Stimulated activated CD8-positive, alpha-beta memory T cell treated with anti-CD3 and anti-CD28 coated beads, Interleukin-7, amount 100 ng/mL, for 4 hours (primary cell): Measurements from ENCODE around the gene KCNK3.

ENCODE experiments used
- DNase-seq, 2 donors: peaks; one replicate each; pipeline ENCODE4 v3.0.0-alpha.2; 2020; ENCODE audit warnings: low read depth in 2 of 2

The KCNK3 gene

DNA sequence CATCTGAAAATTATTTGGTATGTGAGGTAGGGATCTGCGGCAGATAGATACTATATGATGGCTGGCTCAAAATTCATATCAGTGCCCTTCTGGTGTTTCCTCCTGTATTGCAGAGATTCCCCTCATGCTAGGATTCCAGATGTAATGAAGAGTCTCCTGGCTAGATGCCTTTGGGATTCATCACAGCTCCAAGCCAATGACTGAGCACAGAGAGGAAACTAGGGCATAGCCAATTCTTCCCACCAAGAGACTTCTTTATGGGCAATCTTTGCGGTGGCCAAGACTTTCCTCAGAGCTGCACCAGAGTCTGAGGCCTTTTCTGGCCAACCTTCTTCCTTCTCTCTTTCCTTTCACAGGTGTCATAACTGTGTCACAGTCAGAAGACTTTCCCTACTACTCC is 25.9 kb upstream of the KCNK3 start:
- DNase-seq: no peak

DNA sequence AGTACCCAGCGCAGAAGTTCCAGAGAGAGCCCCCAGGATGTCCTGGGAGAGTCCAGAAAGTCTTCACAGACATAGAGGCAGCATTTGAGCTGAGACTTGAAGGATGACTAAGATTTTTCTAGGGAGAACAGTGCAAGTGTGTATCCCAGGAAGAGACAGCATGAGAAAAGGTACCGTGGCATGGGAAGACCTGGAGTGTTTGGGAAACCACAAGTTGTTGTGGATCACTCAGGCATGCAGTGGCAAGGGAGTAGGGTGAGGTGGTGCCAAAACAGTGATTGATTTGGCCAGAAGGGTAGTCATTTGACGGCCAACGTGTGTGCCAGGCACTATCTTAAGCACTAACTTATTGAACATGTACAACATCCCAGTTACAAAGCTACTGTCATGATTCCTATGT is 24.5 kb upstream of the KCNK3 start:
- DNase-seq: no peak

DNA sequence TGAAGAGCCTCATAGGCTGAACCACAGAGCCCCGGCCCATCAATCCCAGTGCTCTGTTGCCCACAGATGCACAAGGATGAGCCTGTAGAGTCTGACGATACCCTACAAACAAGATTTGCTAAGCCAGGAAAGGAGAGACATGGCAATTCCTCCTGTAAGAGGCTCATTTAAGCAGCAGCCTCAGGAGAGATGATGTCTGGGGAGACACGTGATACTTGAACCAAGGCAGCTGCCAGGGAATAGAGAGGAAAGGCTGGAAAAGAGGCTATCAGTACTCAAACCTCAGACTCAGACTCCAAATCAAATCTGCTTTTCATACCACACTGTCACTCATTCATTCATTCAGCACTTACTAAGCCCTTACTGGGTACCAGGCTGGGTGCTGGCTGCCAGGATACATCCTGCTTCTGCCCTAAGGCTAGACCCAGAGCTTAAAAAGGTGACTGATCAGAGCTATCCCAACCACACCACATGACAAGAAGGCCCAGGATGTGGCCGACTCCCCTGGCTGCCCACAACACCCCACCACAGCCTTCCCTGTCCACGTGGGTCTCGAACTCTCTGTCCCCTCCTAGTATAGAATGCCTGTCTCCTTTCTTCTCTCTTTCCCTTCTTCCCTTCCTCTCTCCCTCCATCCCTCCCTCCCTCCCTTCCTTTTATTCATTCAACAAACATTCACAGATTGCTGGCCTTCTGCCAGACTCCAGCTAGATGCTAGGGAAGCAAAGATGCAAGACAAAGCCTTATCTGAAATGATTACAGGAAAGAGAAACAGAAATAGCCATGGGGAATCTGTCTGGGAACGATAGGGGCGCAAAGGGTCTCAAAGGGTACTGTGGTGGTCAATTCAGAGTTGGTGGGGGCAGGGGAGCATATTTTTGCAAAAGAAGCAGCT is 23.4 kb upstream of the KCNK3 start:
- no peak for DNase-seq

DNA sequence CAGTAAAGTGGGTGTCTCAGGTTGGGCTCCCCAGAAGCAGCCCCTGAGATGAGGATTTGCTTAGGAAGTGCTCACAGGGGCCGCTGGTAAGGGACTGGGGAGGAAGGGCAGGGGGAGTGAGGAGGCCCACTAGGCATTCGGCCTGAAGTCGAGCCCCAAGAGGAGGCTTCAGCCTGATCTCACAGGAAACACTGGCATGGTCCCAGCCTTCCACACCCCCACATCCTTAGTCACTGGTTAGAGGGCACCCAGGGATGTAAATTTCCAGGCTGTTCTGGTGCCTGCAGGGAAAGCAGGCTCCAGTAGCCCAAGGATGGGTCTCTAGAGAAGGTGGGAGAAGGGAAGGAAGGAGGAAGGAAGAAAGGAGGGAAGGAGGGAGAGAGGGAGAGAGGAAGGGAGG is 22.4 kb upstream of the KCNK3 start:
- no peak for DNase-seq

DNA sequence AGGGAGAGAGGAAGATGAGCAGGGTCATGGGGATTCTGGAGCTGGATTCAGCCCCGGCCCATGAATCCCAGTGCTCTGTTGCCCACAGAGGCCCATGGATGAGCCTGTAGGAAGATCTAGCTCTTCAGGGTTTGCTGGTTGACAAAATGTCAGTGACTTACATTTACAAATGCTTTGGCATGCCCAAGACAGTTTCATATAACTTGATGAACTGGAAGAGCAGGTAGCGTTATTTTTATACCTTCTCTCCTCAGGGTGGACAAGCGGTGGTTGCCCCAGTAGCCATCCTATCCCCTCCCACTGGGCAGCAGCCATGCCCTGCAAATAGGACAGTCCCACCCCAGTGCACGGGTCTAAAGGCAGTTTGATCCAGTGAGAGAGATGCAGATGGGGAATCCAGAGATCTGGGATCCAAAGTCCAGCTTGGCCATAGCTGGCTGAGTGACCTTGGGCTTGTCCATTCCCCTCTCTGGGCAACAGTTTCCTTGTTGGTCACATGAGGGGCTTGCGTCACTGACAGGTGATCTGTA is 21.5 kb upstream of the KCNK3 start:
- DNase-seq: no peak

DNA sequence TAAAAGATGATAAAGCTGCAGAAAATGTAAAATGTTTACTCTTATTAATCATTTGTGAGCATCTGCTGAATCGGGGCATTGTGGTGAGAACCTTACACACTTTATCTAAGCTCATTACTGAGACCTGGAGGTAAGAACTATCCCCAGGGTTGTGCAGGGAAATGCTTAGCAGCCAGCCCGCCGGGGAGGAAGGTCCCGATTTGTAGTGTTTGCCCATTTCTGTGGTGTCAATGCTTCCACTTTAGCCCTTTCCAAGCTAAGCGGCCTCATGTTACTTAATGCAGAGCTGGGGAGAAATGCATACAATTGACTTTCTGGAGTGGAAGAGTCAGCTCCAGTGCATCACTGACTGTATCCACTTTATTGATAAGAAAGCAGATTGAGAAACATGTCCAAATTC is 20.8 kb upstream of the KCNK3 start:
- no peak for DNase-seq

DNA sequence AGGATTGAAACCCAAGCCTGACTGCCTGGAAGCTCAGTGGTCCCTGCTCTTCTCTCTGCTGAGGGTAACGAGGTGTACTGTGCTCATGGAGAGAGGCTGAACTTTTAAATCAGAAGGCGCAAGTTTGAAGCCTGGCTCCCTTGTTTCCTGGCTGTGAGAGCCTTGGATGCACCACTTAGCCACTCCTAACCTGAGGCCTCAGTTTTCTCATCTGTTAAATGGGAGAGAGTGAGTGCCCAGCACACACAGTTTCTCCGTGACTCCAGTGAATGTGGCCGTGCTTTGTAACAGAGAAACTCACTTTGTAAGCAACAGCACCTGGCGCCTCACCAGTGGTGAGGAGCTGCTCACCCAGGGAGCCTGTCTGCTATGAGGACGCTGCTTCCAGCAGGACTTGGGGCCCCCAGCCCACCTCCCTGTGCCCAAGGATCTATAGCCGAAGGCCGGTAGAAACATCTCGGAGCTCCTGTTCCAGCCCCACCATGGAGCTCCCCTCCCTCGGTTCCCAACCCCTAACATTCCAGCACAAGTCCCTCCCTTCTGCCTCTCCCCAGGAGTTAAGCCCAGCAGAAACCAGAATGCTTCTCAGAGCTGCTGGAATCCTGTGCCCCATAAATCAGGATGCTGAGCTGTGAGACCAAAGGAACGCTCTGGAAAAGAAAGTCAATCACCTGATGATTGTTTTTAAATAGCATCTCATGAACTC is 20.3 kb upstream of the KCNK3 start:
- no peak for DNase-seq

DNA sequence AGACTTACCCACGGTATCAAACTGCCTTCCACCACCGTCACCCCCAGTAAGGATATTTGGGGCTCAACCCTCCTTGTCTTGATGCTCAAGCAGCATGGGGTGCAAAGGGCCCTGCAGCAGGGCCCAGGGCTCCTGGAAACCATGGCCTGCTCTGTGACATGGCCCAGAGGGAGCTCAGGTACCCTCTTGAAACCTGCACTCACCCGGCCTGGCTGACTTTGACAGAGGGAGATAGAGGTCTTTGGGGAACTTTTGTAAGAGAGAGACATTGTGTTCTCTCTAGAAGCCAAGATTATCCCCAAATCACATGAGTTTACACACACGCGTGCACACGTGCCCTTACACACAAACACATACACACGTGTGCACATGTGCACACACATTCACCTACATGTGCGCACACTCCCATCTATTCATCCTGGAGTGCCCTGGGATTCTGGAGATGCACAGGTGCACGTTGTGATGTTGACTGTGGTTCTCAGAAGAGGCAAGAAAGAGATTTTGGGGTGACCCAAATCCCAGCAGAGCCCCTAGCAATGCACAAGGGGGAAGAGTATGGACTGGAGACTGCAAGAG is 19.6 kb upstream of the KCNK3 start:
- DNase-seq: no peak

DNA sequence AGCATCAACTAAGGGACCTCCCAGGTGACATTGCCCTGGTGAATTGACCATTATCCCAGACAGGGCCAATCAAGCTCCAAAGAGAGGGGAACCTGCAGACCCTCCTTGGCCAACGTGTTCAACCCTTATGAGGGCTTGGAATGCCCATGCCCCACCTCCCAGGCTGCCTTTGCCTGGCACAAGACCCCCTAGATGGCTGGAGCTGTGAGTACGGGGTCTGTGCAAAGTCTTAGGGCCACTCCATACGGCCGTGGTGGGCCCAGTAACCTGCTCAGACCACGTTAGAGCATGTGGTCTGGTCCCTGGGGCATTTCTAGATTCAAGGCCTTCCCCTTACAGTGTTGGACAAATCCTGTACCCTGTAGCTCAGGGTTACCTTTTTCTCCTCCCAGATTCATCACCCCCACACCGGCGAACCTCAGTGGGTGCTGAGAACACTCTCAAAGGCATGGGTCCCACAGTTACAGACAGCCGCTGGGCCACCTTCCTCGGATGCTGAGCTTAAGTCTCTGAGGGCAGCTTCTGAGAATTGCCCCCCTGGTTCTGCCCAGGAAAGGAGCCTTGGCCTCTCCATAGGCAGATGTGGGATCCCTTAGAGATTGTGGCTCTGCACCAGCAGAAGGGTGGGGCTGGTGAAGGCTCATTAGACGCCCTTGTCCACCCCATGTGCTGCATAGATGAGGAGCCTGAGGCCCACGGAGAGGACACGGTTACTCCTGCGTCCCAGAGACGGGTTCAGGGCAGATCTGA is 18.3 kb upstream of the KCNK3 start:
- no peak for DNase-seq

DNA sequence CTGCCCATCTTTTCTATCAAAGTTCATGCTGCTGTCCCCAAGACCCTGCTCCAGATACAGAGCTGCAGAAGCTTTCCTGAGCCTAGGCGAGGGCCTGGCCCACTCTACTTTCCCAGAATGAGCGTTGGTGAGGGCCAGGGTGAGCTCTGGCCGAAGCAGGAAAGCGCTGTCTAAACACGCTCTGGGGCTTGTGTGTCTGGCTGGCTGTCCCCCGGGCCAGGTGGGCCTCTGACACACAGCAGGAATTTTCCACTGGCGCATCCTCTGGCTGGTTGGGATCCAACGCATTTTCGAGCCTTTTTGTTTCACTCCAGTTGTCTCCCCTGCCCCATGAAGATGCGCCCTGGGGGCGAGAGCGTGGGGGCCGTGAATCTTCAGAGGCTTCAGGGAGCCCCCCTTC is 17.8 kb upstream of the KCNK3 start:
- DNase-seq: no peak

DNA sequence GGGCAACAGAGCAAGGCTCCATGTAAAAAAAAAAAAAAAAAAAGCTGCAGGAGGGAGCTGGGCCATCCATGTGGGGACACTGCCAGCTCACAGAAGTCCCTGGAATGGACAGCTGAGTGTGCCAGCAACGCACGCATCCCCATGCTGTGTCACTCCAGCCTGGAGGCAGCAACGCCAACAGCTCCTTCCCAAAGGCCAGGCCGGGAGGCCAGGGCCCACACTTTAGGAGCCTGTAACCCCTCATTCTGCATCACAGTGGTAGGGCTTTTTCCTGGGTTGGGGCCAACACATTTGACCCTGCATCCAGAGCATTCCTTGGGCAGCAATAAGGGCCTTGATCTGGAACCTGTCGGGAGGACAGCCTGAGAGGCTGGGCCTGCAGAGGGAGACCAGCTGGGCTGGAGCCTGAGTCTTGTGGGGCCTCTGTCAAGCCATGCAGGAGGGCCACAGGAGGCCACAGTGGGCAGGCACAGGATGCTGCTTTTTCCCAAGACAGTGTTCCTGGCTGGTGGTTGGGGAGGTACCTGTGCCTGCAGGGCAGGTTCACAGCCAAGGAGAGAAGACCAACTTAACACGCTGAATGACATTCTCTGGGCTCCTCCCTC is 16.8 kb upstream of the KCNK3 start:
- DNase-seq: no peak

DNA sequence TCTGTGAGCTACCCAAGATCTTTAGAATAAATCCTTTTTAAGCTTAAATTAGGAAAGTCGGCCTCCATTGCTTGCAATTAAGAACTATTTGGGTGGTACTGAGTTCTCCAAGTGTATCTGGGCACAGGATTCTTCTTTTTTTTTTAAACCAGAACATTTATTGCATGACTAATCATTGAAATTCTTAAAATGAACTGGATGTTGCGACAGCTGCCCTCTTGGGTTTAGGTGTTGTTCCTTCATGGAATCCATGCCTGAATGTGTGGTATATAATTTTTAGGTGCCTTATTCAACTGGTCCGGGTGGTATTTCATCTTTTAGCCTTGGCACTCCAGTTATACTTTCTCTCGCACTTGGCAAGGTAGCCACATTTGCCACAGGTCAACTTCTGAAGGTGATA is 14.5 kb upstream of the KCNK3 start:
- DNase-seq: no peak

DNA sequence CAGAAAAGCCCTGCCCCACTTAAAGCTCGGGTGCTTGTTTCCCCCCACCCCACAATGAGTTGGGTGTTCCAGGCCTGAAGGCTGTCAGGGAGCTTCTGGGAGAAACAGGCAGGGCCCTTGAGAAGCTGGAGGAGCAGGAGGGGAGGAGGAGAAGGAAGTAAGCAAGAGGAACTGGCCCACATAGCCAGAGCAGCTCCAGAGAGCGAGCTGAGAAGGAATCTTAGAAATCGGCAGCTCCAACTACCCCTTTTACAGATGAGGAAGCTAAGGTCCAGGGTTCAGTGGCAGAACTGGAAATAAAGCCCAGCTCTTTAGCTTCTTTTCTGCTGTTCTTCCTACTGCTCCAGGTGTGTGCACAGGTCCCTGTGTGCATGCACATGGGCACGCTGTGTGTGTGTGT is 12.7 kb upstream of the KCNK3 start:
- no peak for DNase-seq

DNA sequence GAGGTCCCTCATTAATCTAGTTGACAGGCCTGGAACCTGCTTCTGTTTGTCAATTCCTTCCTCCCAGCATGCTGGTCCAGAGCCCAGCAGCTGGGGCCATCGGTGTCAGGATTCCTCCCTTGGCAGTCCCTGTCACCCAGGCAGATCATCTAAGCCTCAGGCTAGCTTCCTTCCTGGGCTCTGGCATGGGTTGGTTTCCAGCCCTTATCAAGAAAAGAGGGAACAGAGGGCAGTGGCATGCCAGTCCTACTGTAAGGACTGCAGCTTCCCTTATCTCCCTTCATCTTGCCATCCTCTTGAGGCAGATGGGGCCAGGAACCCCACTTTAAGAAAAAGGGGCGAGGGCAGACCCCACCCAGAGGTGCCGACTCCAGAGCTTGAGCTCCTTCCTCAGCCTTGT is 10.9 kb upstream of the KCNK3 start:
- DNase-seq: no peak

DNA sequence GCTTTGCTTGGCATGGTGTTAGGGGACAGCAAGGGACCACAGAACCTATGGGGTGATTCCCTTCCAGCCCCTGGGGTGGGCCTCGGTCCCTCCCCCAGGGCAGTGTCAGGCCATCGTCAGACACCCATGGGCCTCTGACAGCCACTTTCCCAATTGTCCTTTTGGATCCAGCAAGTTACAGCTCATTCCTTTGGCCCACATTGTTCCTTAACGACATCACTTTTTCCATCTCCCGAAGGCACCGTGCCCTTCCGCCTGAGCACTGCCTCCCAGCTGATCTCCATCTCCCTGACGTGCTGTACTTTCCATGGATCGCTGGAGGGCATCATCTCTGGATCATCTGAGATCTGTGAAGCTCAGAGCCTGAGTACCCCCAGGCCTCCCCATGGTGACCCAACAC is 10.4 kb upstream of the KCNK3 start:
- DNase-seq: no peak

DNA sequence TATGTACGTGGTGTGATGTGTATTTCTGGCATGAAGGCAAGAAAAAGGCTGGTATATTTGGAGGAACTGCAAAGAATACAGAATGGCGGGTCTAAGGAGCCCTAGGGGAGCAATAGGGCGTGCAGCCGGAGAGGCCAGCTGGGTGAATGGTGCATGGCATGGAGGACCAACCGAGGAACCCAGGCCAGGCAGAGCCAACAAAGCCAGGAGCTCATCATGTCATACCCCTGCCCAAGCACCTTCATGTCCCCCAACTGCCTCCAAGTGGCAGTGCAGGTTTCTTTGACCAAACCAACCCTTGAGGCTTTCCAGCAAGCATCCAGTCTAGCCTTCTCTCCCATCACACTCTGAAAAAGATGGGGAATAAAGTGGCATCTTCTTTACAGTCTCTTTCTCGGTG is 8.9 kb upstream of the KCNK3 start:
- no peak for DNase-seq

DNA sequence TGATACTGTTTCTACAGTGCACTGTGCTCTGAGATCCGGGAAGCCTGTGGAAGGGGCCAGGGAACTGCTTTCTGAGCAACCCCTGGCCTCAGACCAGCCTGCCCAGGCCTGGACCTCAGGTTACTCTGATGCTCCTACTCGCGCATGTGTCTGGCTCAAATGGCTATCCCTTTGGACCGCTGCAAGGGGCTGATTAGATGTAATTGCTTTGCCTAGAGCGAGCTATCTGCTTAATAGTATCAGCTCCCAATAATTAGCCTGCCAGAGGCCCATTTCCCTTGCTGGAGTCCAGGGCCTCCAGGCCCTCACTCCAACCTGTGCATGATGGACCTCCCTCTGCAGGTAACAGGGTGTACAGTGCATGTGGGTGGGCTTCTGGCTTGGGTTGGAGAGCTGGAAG is 7.2 kb upstream of the KCNK3 start:
- no peak for DNase-seq

DNA sequence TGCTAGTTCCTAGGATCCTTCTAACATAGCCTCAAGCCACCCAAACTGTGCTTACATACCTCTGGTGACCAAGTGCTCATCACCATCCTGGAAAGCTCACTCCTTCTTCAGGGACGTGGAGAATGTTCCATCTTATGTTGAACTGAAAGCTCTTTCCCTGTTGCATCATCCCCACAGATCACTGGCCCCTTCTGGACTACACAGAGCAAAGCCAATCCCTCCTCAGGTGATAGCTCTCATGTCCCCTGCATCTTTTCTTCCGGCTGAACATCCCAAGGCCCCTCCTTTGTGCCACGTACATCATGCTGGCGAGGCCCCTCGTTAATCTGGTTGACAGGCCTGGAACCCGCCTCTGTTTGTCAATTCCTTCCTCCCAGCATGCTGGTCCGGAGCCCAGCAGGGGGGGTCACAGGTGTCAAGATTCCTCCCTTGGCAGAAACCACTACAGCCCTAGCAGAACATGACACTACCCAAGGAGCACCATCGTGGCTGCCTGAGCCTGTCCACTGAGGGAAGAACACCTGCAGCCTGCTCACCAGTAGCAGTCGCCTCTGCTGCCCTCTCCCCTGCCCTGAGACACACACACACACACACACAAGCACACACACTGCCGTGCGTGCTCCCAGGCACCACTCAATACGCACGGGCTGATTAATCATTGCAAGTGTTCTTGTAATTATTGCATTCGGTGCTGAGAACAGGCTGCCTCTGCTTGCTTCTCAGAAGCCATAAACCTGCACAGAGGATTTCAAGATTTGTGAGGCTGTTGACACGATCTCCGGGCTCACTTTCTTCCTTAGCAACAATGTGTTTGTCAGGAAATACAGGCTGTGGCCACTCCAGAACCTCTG is 6.3 kb upstream of the KCNK3 start:
- DNase-seq: no peak

DNA sequence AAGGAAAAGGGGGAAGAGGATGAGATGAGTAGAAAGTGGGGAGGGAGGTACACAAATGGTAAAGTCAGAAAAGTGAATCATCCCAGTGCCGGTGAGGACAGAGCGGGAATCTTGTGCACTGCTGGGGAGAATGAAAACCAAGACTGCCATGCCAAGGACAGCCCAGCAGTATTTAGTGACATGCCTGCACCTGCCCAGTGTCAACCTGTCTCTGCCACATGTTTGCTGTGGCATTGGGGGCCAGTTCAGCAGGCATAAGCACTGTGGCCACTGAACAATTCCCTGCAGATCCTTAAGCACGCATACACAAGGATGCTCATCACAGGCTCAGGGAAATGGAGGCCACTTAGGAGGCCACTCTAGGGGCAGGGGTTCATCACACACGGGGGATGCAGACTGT is 5.2 kb upstream of the KCNK3 start:
- DNase-seq: no peak

DNA sequence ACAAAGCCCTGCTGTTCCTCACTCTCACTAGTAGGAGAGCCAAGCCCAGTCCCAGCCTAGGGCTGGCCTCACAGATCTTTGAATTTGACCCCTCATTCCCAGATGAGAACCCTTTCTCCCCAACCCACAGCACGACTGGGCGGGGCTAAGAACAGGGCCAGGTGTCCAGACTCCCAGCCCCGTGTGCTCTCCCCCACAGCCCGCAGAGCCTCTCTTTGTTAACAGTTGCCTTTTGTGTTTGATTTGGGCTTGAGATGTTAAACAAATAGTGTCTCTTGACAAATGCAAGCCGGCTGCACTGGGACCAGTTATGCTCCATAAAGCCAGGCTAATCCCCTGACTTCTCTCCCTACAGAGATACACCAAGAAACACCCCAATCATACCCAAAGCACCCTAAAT is 4.7 kb upstream of the KCNK3 start:
- no peak for DNase-seq

DNA sequence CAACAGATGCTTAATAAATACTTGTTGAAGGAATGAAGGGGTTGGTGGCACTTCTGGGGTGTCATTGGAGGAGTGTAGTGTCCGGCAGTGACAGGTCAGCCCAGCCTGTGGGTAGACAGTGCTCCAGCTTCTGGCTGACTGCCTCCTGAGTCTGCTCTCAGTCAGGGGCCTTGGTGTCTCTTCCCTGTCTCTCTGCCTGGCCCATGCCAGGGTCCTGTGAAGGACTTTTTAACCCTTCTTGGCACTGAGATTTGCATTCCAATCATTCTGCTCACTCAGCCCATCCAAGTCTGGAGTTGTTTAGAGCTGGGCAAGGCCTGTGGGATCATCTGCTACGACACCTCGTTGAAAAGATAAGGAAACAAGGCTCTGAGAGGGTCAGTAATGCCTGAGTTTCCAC is 1.4 kb upstream of the KCNK3 start:
- no peak for DNase-seq
